IPS DF 6.9 (cell line): Measurements from ENCODE around the gene KLK15.
"Not testable (repeated sequence)": the region's sequence is repeated elsewhere in the genome, so short reads cannot be mapped to it uniquely, and the experiment has no call there.

Experiments used
- DNase-seq: peaks from one replicate; pipeline ENCODE4 v3.0.0-alpha.2; 2013; ENCODE audit warnings: low read depth, low spot score
- H3K27ac ChIP-seq: one replicate; pipeline ENCODE4 v1.5.1; 2013; ENCODE audit warnings: low read length, control low read depth
- H3K27me3 ChIP-seq: 2 replicates; pipeline ENCODE4 v1.6.1; 2013; ENCODE audit warnings: mild to moderate bottlenecking, low read length; ENCODE audit not compliant: control insufficient read depth, insufficient read depth
- H3K36me3 ChIP-seq: 2 replicates; pipeline ENCODE4 v1.6.1; 2013; ENCODE audit warnings: low read length; ENCODE audit not compliant: control insufficient read depth, insufficient read depth
- H3K4me1 ChIP-seq: 2 replicates; pipeline ENCODE4 v1.6.1; 2013; ENCODE audit warnings: low read length; ENCODE audit not compliant: control insufficient read depth, insufficient read depth
- H3K4me3 ChIP-seq: 2 replicates; pipeline ENCODE4 v1.5.1; 2013; ENCODE audit warnings: mild to moderate bottlenecking, low read length
- H3K9me3 ChIP-seq: 2 replicates; pipeline ENCODE4 v1.6.1; 2013; ENCODE audit warnings: low read length, inconsistent platforms; ENCODE audit not compliant: control insufficient read depth, insufficient read depth
- WGBS: extraction: QIAGEN DNeasy Blood & Tissue Kit; methylation state at CpG from one replicate; pipeline ENCODE4 v1.1.7; 2013; ENCODE audit warnings: mixed read lengths, missing lambda C conversion rate; ENCODE audit not compliant: insufficient read length, insufficient coverage; 5-methylcytosine and 5-hydroxymethylcytosine counted together

KLK15 gene

GRCh38 chr19:50784710-50785109 is 48.7 kb downstream of the KLK15 start:
- WGBS = no CpG with 5 or more reads among the region's 3 CpGs
- no peak for DNase-seq
- Histone ChIP-seq H3K4me1 (no peaks in the 10 kb centered on the region), H3K4me3 (no peak overlapping the region), H3K36me3 (no peaks in the 10 kb centered on the region), H3K27me3 (no peaks in the 10 kb centered on the region), H3K27ac (no peak overlapping the region), H3K9me3 (no peaks in the 10 kb centered on the region)

GRCh38 chr19:50783848-50784152 is 49.6 kb downstream of the KLK15 start:
- H3K36me3 ChIP-seq, H3K27ac ChIP-seq, H3K4me1 ChIP-seq, H3K27me3 ChIP-seq, H3K9me3 ChIP-seq, DNase-seq, H3K4me3 ChIP-seq: not testable (repeated sequence)
- WGBS = no CpG with 5 or more reads among the region's 8 CpGs

GRCh38 chr19:50780753-50781435 is 52.5 kb downstream of the KLK15 start:
- Histone ChIP-seq H3K27ac (no peak overlapping the region), H3K4me3 (no peak overlapping the region), H3K36me3 (no peaks in the 10 kb centered on the region), H3K27me3 (no peaks in the 10 kb centered on the region), H3K9me3 (peaks cover 3% of the 10 kb centered on the region; the same call in 1 of the 2 replicates), H3K4me1 (no peaks in the 10 kb centered on the region; the same call in 1 of the 2 replicates)
- no peak for DNase-seq
- WGBS = no CpG with 5 or more reads among the region's 16 CpGs

GRCh38 chr19:50779504-50780457 is 53.6 kb downstream of the KLK15 start:
- H3K27me3 ChIP-seq = no peaks in the 10 kb centered on the region
- H3K4me1 ChIP-seq = no peaks in the 10 kb centered on the region; the same call in 1 of the 2 replicates
- peaks cover 3% of the 10 kb centered on the region; the same call in 1 of the 2 replicates for H3K9me3 ChIP-seq
- H3K4me3 ChIP-seq = no peak overlapping the region
- H3K36me3 ChIP-seq = no peaks in the 10 kb centered on the region
- H3K27ac ChIP-seq = no peak overlapping the region
- WGBS = no CpG with 5 or more reads among the region's 25 CpGs
- no peak for DNase-seq

- no peaks in the 10 kb centered on the region for H3K36me3 ChIP-seq
- no peaks in the 10 kb centered on the region; the same call in 1 of the 2 replicates for H3K4me1 ChIP-seq
- no peak for DNase-seq
- H3K9me3 ChIP-seq = peaks cover 3% of the 10 kb centered on the region; the same call in 1 of the 2 replicates
- H3K27me3 ChIP-seq = no peaks in the 10 kb centered on the region
- no CpG with 5 or more reads among the region's 7 CpGs for WGBS
- H3K4me3 ChIP-seq = no peak overlapping the region
- H3K27ac ChIP-seq = no peak overlapping the region
Measured at GRCh38 chr19:50778906-50779430, 54.4 kb downstream of the KLK15 start.

GRCh38 chr19:50777830-50778303 is 55.5 kb downstream of the KLK15 start:
- Histone ChIP-seq H3K36me3 (no peaks in the 10 kb centered on the region), H3K27ac (no peak overlapping the region), H3K4me3 (no peak overlapping the region), H3K27me3 (no peaks in the 10 kb centered on the region), H3K9me3 (peaks cover 3% of the 10 kb centered on the region; the same call in 1 of the 2 replicates), H3K4me1 (no peaks in the 10 kb centered on the region; the same call in 1 of the 2 replicates)
- no CpG with 5 or more reads among the region's 30 CpGs for WGBS
- no peak for DNase-seq

GRCh38 chr19:50777261-50777660 is 56.1 kb downstream of the KLK15 start:
- H3K27ac ChIP-seq = no peak overlapping the region
- peaks cover 4% of the 10 kb centered on the region; the same call in 1 of the 2 replicates for H3K9me3 ChIP-seq
- no peak overlapping the region for H3K4me3 ChIP-seq
- no peaks in the 10 kb centered on the region for H3K27me3 ChIP-seq
- H3K4me1 ChIP-seq = no peaks in the 10 kb centered on the region; the same call in 1 of the 2 replicates
- H3K36me3 ChIP-seq = no peaks in the 10 kb centered on the region
- no peak for DNase-seq
- 100% methylated on average over 1 of the region's 4 CpGs for WGBS

- Histone ChIP-seq H3K27ac (no peak overlapping the region), H3K36me3 (no peaks in the 10 kb centered on the region), H3K4me3 (no peak overlapping the region), H3K9me3 (peaks cover 4% of the 10 kb centered on the region; the same call in 1 of the 2 replicates), H3K27me3 (no peaks in the 10 kb centered on the region), H3K4me1 (no peaks in the 10 kb centered on the region; the same call in 1 of the 2 replicates)
- no peak for DNase-seq
- WGBS = no CpG with 5 or more reads among the region's 5 CpGs
Measured at GRCh38 chr19:50776131-50776530, 57.2 kb downstream of the KLK15 start.
